Epidermal melanocyte (primary cell): ENCODE results near the gene UNC119.

Experiments
- DNase-seq: peaks from one replicate; pipeline ENCODE4 v3.0.0; 2011; ENCODE audit warnings: low spot score; ENCODE audit not compliant: insufficient read length

Gene UNC119

GRCh38 chr17:28499684-28500357, 52.6 kb downstream of the UNC119 start:
- DNase-seq = no peak

GRCh38 chr17:28499364-28499664, 53.1 kb downstream of the UNC119 start:
- DNase-seq = no peak

GRCh38 chr17:28498652-28499363, 53.6 kb downstream of the UNC119 start:
- DNase-seq = no peak

- no peak for DNase-seq
These were observed 54.5 kb downstream of the UNC119 start for GRCh38 chr17:28497931-28498330.
